Chondrocyte (in vitro differentiated cells): ENCODE results near the gene TESMIN. TPM values are rescaled to one million over a fixed set of nuclear protein-coding genes. Genes with fewer than 3 reads are reported as not detected.

Source experiments
- DNase-seq: peaks from one replicate; pipeline ENCODE4 v3.0.0; 2021; ENCODE audit warnings: mixed read lengths, low spot score
- H3K27ac Mint-ChIP-seq: one replicate; pipeline ENCODE4 v1.8.0; 2021; ENCODE audit warnings: mild to moderate bottlenecking, moderate library complexity, mixed read lengths; ENCODE audit not compliant: unreplicated experiment
- H3K27me3 Mint-ChIP-seq: 2 replicates; pipeline ENCODE4 v1.8.0; 2021; ENCODE audit warnings: low read depth, mixed read lengths
- H3K36me3 Mint-ChIP-seq: 2 replicates; pipeline ENCODE4 v1.8.0; 2021; ENCODE audit warnings: low read depth, mixed read lengths
- H3K4me1 Mint-ChIP-seq: 2 replicates; pipeline ENCODE4 v1.8.0; 2021; ENCODE audit warnings: low read depth, mild to moderate bottlenecking, mixed read lengths
- H3K4me3 Mint-ChIP-seq: one replicate; pipeline ENCODE4 v1.8.0; 2021; ENCODE audit warnings: mild to moderate bottlenecking, moderate library complexity, mixed read lengths; ENCODE audit not compliant: unreplicated experiment
- H3K9me3 Mint-ChIP-seq: 2 replicates; pipeline ENCODE4 v1.8.0; 2021; ENCODE audit warnings: low read depth, mixed read lengths
- total RNA-seq: library from RNA; stranded (reverse); gene quantifications from 3 replicates; pipeline ENCODE4 v1.2.1, GENCODE V29; 2021
- TF ChIP-seq, protein P1 (sequence below): fragments of 200-600 bp; sonication (generic); IDR thresholded peaks from 2 replicates; pipeline ENCODE4 v1.5.0; 2021; ENCODE audit warnings: antibody characterized with exemption, mild to moderate bottlenecking, moderate library complexity

Gene TESMIN
- total RNA-seq, 1 donor from 2014 or later = 0.37 TPM

DNA sequence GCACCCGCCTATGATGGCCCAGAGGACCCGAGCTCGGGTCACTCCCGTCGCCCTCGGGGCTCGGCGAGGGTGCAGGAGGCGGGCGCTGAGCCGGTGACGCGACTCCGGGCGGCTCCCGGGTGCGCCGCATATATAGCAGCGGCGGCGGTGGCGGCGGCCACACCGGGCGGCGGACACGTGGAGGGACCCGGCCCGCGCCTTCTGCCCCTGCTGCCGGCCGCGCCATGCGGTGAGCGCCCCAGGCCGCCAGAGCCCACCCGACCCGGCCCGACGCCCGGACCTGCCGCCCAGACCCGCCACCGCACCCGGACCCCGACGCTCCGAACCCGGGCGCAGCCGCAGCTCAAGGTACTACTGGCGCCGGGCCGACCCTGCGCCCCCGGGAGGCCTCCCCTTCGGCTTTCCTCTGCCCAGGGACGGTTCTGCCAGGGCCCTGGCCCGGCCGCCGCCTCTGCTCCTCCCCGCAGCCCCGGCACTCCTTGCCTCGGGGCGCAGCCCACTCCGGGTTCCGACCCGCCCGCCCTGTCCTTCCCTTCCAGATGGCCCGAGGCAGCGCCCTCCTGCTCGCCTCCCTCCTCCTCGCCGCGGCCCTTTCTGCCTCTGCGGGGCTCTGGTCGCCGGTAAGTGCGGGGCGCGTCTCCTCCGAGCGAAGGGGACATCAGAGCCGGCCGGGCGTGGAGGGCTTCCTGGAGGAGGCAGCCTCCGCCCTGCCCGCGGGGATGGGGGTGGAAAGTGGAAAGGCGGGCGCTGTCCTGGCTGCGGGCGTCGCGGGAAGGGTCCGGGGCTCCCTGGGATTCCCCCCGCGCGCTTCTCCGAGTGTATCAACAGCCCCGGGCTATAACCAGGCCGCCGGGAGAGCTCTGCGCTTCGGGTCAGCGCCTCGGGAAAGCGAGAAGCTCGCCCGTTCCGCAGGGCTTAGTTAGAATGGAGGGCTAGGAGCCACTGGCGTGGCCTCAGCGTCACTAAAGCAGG is 66.6 kb downstream of the TESMIN start, which contains the start of gene GAL:
Gene GAL, plus strand, starts transcription at position 160 of the 972 bp plus-strand sequence. Its CDS starts 380 bp downstream, at position 540.
- no peak within 1 kb of the TSS for H3K27ac Mint-ChIP-seq
- peaks cover 50% of the 10 kb centered on the region for H3K27me3 Mint-ChIP-seq
- H3K4me1 Mint-ChIP-seq = peaks cover 7% of the 10 kb centered on the region

GRCh38 chr11:68683536-68684384 is 67.6 kb downstream of the TESMIN start:
- TF ChIP-seq, protein P1, sequence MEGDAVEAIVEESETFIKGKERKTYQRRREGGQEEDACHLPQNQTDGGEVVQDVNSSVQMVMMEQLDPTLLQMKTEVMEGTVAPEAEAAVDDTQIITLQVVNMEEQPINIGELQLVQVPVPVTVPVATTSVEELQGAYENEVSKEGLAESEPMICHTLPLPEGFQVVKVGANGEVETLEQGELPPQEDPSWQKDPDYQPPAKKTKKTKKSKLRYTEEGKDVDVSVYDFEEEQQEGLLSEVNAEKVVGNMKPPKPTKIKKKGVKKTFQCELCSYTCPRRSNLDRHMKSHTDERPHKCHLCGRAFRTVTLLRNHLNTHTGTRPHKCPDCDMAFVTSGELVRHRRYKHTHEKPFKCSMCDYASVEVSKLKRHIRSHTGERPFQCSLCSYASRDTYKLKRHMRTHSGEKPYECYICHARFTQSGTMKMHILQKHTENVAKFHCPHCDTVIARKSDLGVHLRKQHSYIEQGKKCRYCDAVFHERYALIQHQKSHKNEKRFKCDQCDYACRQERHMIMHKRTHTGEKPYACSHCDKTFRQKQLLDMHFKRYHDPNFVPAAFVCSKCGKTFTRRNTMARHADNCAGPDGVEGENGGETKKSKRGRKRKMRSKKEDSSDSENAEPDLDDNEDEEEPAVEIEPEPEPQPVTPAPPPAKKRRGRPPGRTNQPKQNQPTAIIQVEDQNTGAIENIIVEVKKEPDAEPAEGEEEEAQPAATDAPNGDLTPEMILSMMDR = no peak
- no peak for DNase-seq
- H3K4me3 Mint-ChIP-seq = no peak overlapping the region
- H3K27me3 Mint-ChIP-seq = peaks cover 42% of the 10 kb centered on the region
- peaks cover 7% of the 10 kb centered on the region for H3K4me1 Mint-ChIP-seq
- no peak overlapping the region for H3K27ac Mint-ChIP-seq
- peaks cover 3% of the 10 kb centered on the region for H3K36me3 Mint-ChIP-seq
- H3K9me3 Mint-ChIP-seq = no peaks in the 10 kb centered on the region

More for the DNA sequence above, 66.6 kb downstream of the TESMIN start, which contains the start of gene GAL:
- Mint-ChIP-seq H3K4me3 (peak within 1 kb of the TSS; percentile 33), H3K36me3 (peaks cover 3% of the 10 kb centered on the region), H3K9me3 (no peaks in the 10 kb centered on the region)
- DNase-seq = no peak
- TF ChIP-seq, protein P1 = no peak

DNA sequence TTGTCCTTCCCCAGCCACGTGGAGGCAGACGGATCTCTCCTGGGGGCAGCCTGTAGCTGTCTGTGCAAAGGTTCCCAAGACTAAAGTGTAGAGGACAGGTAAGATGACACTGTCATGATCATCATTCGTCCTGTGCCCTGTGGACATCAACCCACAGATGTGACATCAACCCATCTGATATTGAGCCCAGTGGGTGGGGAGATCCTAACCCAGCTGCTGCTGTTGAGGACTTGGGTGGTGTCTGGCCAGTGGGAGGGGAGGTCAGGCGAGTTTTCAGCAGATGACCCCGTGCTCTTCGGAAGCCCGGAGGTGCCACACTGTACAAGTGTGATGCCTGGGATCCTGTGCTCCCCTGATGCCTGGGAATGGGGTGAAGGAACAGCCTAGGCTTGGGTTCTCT is 68.2 kb downstream of the TESMIN start:
- H3K27ac Mint-ChIP-seq = no peak overlapping the region
- DNase-seq = no peak
- TF ChIP-seq, protein P1 = no peak
- no peak overlapping the region for H3K4me3 Mint-ChIP-seq
- peaks cover 37% of the 10 kb centered on the region for H3K27me3 Mint-ChIP-seq
- H3K9me3 Mint-ChIP-seq = no peaks in the 10 kb centered on the region
- H3K36me3 Mint-ChIP-seq = peaks cover 2% of the 10 kb centered on the region
- peaks cover 7% of the 10 kb centered on the region for H3K4me1 Mint-ChIP-seq

GRCh38 chr11:68682531-68682961 is 68.8 kb downstream of the TESMIN start:
- Mint-ChIP-seq H3K4me3 (no peak overlapping the region), H3K27ac (no peak overlapping the region), H3K9me3 (no peaks in the 10 kb centered on the region), H3K36me3 (no peaks in the 10 kb centered on the region), H3K4me1 (peaks cover 11% of the 10 kb centered on the region), H3K27me3 (peaks cover 31% of the 10 kb centered on the region)
- DNase-seq = no peak
- TF ChIP-seq, protein P1 = no peak
